ENCODE measurements around the gene MAPK8.

Gene MAPK8

DNA sequence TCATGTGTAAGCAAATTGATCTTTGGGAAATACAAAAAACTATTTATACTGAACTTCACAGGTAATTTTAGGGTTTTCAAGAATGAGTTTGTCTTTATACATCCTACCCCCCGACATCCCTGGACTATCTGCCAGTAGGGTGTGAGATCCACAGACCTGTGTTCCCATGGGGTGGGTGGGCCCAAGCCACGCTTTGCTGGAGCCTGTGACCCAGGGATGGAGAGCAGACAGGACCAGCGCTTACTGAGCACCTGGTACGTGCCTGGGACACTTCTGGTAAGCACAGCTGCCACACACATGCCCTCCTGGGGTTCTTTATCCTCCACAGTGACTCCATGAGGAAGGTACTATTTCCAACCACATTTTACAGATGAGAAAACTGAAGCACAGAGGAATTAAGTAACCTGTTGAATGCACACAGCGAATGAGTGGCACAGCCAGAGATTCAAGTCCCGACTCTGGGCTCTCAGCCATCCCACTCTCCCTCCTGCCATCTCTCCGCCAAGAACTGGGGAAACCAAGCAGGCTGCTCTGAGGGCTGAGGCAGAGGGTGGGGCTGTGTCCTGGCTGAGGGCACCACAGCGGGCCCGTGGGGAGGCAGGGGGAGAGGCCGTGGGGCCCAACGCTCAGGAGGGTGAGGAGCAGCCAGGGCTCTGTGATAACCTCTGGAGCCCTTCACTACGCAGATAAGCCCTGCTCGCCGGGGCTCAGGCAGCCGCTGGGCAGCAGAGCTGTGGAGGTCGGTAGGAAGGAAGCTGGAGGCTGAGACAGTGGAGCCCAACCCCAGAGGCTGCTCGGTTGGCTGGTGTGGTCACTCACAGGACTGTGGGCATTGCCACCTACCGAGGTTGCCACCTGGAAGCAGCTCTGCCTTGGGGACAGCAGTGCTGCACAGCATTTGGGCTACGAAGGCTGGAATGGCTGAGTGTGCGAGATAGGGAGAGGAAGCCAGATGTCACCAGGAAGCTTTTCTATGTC is 174.2 kb downstream of the MAPK8 start:
- DNase-seq, result peak; percentile 32

DNA sequence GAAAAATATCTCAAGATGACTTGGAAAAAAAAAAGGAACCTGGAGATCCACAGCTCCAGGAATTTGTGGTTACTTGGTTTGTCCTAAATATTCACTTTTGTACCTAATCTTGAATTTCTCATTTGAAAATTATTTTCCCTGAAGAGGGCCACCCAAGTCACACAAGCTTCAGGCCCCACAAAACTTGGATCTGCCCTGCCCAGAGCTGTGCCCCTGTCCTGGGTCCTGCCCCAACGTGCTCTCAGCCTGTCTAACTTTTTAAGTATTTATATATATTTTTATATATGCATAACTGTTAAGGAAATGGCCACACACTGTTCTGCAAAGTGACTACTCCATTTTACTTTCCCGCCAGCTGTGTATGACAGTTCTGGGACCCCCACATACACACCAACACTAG is 174.9 kb downstream of the MAPK8 start:
- DNase-seq, result no peak

DNA sequence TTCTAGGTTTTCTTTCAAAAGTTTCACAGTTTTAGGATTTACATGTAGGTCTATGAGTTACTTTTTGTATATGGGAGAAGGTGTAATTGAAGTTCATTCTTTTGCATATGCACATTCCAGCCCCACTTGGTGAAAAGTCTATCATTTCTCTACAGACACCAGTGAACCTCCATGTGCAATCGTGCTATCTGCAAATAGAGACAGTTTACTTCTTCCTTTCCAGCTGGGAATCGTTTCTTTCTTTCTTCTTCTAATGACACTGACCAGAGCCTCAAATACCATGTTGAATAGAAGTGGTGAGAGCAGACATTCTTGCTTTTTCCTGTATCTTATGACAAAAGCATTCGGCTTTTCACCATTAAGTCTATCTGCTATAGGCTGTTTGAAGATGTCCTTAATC is 175.7 kb downstream of the MAPK8 start:
- DNase-seq, result no peak

DNA sequence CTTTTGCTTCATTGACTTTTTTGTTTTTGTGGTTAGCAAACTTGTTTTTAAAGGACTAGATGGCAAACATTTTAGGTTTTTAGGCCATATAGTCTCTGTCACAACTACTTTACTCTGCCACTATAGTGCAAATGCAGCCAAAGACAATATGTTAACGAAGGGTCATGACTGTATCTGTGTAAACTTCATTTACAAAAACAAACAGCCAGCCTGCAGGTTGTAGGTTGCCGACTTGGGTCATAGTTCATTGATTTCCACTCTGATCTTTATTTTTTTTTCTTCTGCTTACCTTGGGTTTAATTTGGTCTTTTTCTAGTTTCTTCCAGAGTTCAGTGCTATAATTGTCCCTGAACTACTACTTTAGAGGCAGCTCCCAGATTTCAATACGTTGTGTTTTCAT is 178.4 kb downstream of the MAPK8 start:
- no peak for DNase-seq

DNA sequence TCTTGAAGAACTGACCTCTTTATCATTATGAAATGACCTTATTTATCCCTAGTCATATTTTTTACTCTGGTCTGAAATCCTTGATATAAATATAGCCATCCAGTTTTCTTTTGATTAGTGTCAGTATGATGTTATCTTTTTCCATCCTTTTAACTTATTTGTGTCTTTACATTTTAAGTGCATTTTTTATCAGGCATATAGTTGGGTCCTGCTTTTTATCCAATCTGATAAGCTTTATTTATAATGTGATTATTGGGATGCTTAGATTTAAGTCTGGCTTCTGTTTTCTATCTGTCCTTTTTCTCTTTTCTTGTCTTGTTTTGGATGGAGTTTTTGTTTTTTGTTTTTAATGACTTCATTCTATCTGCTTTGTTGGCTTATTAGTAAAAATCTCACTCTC is 179.2 kb downstream of the MAPK8 start:
- no peak for DNase-seq

DNA sequence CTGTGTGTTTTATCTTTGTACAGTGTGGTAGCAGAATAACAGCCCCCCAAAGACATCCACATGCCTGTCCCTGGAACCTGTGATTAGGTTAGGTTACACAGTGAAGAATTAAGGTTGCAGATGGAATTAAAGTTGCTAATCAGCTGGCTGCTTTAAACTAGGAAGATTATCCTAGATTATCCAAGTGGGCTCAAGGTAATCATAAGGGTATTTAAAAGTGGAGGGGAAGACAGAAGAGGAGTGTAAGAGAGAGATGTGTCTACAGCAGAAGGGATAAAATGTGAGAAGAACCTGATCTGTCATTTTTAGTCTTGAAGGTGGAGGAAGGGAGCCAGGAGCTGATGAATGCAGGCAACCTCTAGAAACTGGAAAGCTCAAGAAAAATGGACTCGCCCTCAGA is 180.8 kb downstream of the MAPK8 start:
- DNase-seq, result no peak
